Fibroblast of the conjunctiva (primary cell): Measurements from ENCODE around the gene VIPR2.
"Not testable (repeated sequence)": the region's sequence is repeated elsewhere in the genome, so short reads cannot be mapped to it uniquely, and the experiment has no call there.

ENCODE experiments used
- DNase-seq: peaks from one replicate; pipeline ENCODE4 v3.0.0-alpha.2; 2010; ENCODE audit warnings: low read depth

Gene VIPR2

GRCh38 chr7:159139202-159139601, 5.5 kb downstream of the VIPR2 start:
- no peak for DNase-seq

- DNase-seq, result no peak
Measured at GRCh38 chr7:159138508-159138907, 6.2 kb downstream of the VIPR2 start.

- DNase-seq, result no peak
Measured at GRCh38 chr7:159137906-159138305, 6.8 kb downstream of the VIPR2 start.

- no peak for DNase-seq
Measured at GRCh38 chr7:159136846-159137245, 7.8 kb downstream of the VIPR2 start.

- DNase-seq, result no peak
Measured at GRCh38 chr7:159136442-159136841, 8.2 kb downstream of the VIPR2 start.

- no peak for DNase-seq
Measured at GRCh38 chr7:159136013-159136412, 8.7 kb downstream of the VIPR2 start.

- not testable (repeated sequence) for DNase-seq
Measured at GRCh38 chr7:159132670-159133443, 11.8 kb downstream of the VIPR2 start.

- no peak for DNase-seq
Measured at GRCh38 chr7:159130820-159131219, 13.8 kb downstream of the VIPR2 start.

GRCh38 chr7:159130199-159130775, 14.4 kb downstream of the VIPR2 start:
- DNase-seq, result no peak

- DNase-seq, result no peak
Measured at GRCh38 chr7:159128767-159129166, 15.9 kb downstream of the VIPR2 start.

GRCh38 chr7:159127691-159128642, 16.7 kb downstream of the VIPR2 start:
- no peak for DNase-seq

- no peak for DNase-seq
Measured at GRCh38 chr7:159126311-159127260, 18.1 kb downstream of the VIPR2 start.

- DNase-seq, result no peak
Measured at GRCh38 chr7:159125955-159126270, 18.8 kb downstream of the VIPR2 start.

- no peak for DNase-seq
Measured at GRCh38 chr7:159125104-159125954, 19.3 kb downstream of the VIPR2 start.

GRCh38 chr7:159123793-159124192, 20.9 kb downstream of the VIPR2 start:
- not testable (repeated sequence) for DNase-seq

GRCh38 chr7:159123294-159123693, 21.4 kb downstream of the VIPR2 start:
- DNase-seq, result not testable (repeated sequence)

- no peak for DNase-seq
Measured at GRCh38 chr7:159122276-159122675, 22.4 kb downstream of the VIPR2 start.

GRCh38 chr7:159121476-159121875, 23.2 kb downstream of the VIPR2 start:
- DNase-seq, result no peak

- DNase-seq, result no peak
Measured at GRCh38 chr7:159121068-159121467, 23.6 kb downstream of the VIPR2 start.

- DNase-seq, result no peak
Measured at GRCh38 chr7:159120540-159120919, 24.1 kb downstream of the VIPR2 start.
